WTC11 (cell line): ENCODE data around the gene IQCE. TPM values are rescaled to one million over a fixed set of nuclear protein-coding genes. Genes with fewer than 3 reads are reported as not detected.

Source experiments
- ATAC-seq: fragments of 200-7000 bp; cut with Tn5 transposase; 2 replicates; pipeline ENCODE4 v1.10.0; 2021; ENCODE audit warnings: mild to moderate bottlenecking, moderate library complexity
- CTCF ChIA-PET: fragments of 300-600 bp; sonication (Branson Sonifier 250); formaldehyde crosslinking; loops from one replicate; lab custom pipeline; 2021; ENCODE audit warnings: antibody characterized with exemption; lab: Charles Lee
- POLR2A ChIA-PET: fragments of 350-600 bp; sonication (Branson Sonifier 250); formaldehyde crosslinking; loops from one replicate; lab custom pipeline; 2021; ENCODE audit warnings: antibody characterized with exemption; lab: Charles Lee
- DNase-seq: peaks from one replicate; pipeline ENCODE4 v3.0.0; 2021; ENCODE audit warnings: low spot score
- H3K27ac Mint-ChIP-seq: 2 replicates; pipeline ENCODE4 v1.8.0; 2021; ENCODE audit warnings: mixed read lengths
- H3K27me3 Mint-ChIP-seq: 2 replicates; pipeline ENCODE4 v1.8.0; 2021; ENCODE audit warnings: low read depth, mild to moderate bottlenecking, moderate library complexity, mixed read lengths
- H3K36me3 Mint-ChIP-seq: 2 replicates; pipeline ENCODE4 v1.8.0; 2021; ENCODE audit warnings: mixed read lengths
- H3K4me1 Mint-ChIP-seq: 2 replicates; pipeline ENCODE4 v1.8.0; 2022; ENCODE audit warnings: mixed read lengths
- H3K4me3 Mint-ChIP-seq: 2 replicates; pipeline ENCODE4 v1.8.0; 2021; ENCODE audit warnings: mild to moderate bottlenecking, moderate library complexity, mixed read lengths
- H3K9me3 Mint-ChIP-seq: 2 replicates; pipeline ENCODE4 v1.8.0; 2021; ENCODE audit warnings: mixed read lengths
- ETV6 ChIP-seq: sonication (generic); formaldehyde crosslinking; IDR thresholded peaks from 2 replicates; pipeline ENCODE4 v1.8.1; 2022; ENCODE audit warnings: mild to moderate bottlenecking, missing genetic modification reagents
- KAT7 ChIP-seq: sonication (generic); formaldehyde crosslinking; IDR thresholded peaks from 2 replicates; pipeline ENCODE4 v1.8.1; 2023; ENCODE audit warnings: missing genetic modification reagents, mild to moderate bottlenecking, borderline replicate concordance
- MYBL2 ChIP-seq: sonication (generic); formaldehyde crosslinking; IDR thresholded peaks from 2 replicates; pipeline ENCODE4 v1.8.1; 2023; ENCODE audit warnings: mild to moderate bottlenecking, moderate library complexity, missing genetic modification reagents
- SP1 ChIP-seq: sonication (generic); formaldehyde crosslinking; conservative IDR thresholded peaks from 2 replicates; pipeline ENCODE4 v1.8.1; 2022; ENCODE audit warnings: missing genetic modification reagents
- ZNF219 ChIP-seq: sonication (generic); formaldehyde crosslinking; IDR thresholded peaks from 2 replicates; pipeline ENCODE4 v1.8.0; 2023; ENCODE audit warnings: missing genetic modification reagents, mild to moderate bottlenecking, borderline replicate concordance
- ZNF232 ChIP-seq: sonication (generic); formaldehyde crosslinking; IDR thresholded peaks from 2 replicates; pipeline ENCODE4 v1.8.0; 2022; ENCODE audit warnings: mild to moderate bottlenecking, missing genetic modification reagents
- ZNF671 ChIP-seq: fragments of 250-450 bp; sonication (Bioruptor Pico); IDR thresholded peaks from 2 replicates; pipeline ENCODE4 v1.8.0; 2021; ENCODE audit warnings: mild to moderate bottlenecking
- total RNA-seq: library from RNA; stranded (reverse); gene quantifications from 3 replicates; pipeline ENCODE4 v1.2.3, GENCODE V29; 2021
- TF ChIP-seq, protein P1 (sequence below): fragments of 250-450 bp; sonication (Bioruptor Pico); IDR thresholded peaks from 2 replicates; pipeline ENCODE4 v1.8.0; 2021; ENCODE audit warnings: mild to moderate bottlenecking
- TF ChIP-seq, protein P2 (sequence below): sonication (generic); formaldehyde crosslinking; conservative IDR thresholded peaks from 2 replicates; pipeline ENCODE4 v1.8.1; 2023; ENCODE audit warnings: mild to moderate bottlenecking, low read depth, missing genetic modification reagents, moderate library complexity
- TF ChIP-seq, protein P3 (sequence below): sonication (generic); formaldehyde crosslinking; IDR thresholded peaks from 2 replicates; pipeline ENCODE4 v1.8.1; 2023; ENCODE audit warnings: mild to moderate bottlenecking, moderate library complexity, missing genetic modification reagents
- TF ChIP-seq, protein P4 (sequence below): fragments of 250-450 bp; sonication (Bioruptor Pico); IDR thresholded peaks from 2 replicates; pipeline ENCODE4 v1.9.0; 2021; ENCODE audit warnings: mild to moderate bottlenecking
- TF ChIP-seq, protein P5 (sequence below): sonication (generic); formaldehyde crosslinking; IDR thresholded peaks from 2 replicates; pipeline ENCODE4 v1.8.0; 2023; ENCODE audit warnings: missing genetic modification reagents, mild to moderate bottlenecking, borderline replicate concordance
- TF ChIP-seq, protein P6 (sequence below): sonication (generic); formaldehyde crosslinking; IDR thresholded peaks from 2 replicates; pipeline ENCODE4 v1.8.1; 2023; ENCODE audit warnings: mild to moderate bottlenecking, missing genetic modification reagents, borderline replicate concordance

Gene IQCE
- total RNA-seq, 1 experiment from 2014 or later: 4.4 TPM

DNA sequence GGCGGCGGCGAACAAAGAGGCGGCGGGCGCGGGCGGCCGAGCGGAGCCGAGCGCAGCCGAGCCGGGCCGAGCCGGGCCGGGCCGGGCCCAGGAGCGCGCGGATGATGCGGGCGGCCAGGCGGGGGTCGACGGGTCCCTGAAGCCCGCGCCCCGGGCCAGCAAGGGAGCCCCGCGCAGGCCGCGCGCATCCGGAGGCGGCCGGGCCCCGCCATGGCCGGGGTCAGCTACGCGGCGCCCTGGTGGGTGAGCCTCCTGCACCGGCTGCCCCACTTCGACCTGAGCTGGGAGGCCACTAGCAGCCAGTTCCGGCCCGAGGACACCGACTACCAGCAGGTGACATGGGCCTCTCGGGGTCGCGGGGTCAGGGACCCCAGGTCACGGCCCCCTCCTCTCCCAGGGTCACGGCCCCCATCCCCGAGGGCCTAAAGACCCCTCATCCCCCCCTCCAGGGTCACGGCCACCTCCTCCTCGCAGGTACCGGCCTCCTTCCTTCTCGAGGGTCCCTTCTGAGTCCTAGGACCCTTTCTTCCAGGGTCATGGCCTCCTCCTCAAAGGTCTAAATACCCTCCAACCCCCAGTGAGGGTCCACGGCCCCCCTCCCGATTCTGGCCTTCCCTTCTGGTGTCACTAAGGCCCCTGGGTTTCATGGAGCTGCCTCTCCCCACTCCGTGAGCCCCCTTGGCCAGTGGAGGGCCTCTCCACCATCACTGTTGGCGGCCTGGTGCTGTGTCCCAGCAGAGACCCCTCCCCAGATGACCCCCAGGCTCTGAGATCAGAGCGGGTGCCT lies 73.4 kb downstream of the IQCE start, which contains the start of gene TTYH3:
Gene TTYH3 (plus strand): TSS at position 41 of the 787 bp plus-strand sequence. CDS start 170 bp downstream, at position 211.
- H3K4me3 Mint-ChIP-seq: peak within 1 kb of the TSS; percentile 86
- ATAC-seq: peak; percentile 37; the same call in 1 of the 2 replicates
- POLR2A ChIA-PET: interaction anchor here (1.1 to 2.9 kb wide), 6 partner anchors 10 to 25 kb away, joined by 3 to 16 read pairs (median 7); no protein-coding TSS in a partner anchor
- DNase-seq: no peak
- peak within 1 kb of the TSS; percentile 96 for H3K27ac Mint-ChIP-seq
- CTCF ChIA-PET: interaction anchor here (0.6 to 3.5 kb wide), 19 partner anchors 10 to 278 kb away, joined by 3 to 37 read pairs (median 5); partner anchors contain the start of genes BRAT1 and EIF3B
- H3K36me3 Mint-ChIP-seq: no peaks in the 10 kb centered on the region
- peaks cover 23% of the 10 kb centered on the region for H3K4me1 Mint-ChIP-seq
- H3K9me3 Mint-ChIP-seq: no peaks in the 10 kb centered on the region
- H3K27me3 Mint-ChIP-seq: peaks cover 2% of the 10 kb centered on the region; the same call in 1 of the 2 replicates
- TF ChIP-seq, protein P1, sequence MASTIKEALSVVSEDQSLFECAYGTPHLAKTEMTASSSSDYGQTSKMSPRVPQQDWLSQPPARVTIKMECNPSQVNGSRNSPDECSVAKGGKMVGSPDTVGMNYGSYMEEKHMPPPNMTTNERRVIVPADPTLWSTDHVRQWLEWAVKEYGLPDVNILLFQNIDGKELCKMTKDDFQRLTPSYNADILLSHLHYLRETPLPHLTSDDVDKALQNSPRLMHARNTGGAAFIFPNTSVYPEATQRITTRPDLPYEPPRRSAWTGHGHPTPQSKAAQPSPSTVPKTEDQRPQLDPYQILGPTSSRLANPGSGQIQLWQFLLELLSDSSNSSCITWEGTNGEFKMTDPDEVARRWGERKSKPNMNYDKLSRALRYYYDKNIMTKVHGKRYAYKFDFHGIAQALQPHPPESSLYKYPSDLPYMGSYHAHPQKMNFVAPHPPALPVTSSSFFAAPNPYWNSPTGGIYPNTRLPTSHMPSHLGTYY: no peak
- TF ChIP-seq, protein P2, sequence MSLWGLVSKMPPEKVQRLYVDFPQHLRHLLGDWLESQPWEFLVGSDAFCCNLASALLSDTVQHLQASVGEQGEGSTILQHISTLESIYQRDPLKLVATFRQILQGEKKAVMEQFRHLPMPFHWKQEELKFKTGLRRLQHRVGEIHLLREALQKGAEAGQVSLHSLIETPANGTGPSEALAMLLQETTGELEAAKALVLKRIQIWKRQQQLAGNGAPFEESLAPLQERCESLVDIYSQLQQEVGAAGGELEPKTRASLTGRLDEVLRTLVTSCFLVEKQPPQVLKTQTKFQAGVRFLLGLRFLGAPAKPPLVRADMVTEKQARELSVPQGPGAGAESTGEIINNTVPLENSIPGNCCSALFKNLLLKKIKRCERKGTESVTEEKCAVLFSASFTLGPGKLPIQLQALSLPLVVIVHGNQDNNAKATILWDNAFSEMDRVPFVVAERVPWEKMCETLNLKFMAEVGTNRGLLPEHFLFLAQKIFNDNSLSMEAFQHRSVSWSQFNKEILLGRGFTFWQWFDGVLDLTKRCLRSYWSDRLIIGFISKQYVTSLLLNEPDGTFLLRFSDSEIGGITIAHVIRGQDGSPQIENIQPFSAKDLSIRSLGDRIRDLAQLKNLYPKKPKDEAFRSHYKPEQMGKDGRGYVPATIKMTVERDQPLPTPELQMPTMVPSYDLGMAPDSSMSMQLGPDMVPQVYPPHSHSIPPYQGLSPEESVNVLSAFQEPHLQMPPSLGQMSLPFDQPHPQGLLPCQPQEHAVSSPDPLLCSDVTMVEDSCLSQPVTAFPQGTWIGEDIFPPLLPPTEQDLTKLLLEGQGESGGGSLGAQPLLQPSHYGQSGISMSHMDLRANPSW: no peak
- TF ChIP-seq, protein P3, sequence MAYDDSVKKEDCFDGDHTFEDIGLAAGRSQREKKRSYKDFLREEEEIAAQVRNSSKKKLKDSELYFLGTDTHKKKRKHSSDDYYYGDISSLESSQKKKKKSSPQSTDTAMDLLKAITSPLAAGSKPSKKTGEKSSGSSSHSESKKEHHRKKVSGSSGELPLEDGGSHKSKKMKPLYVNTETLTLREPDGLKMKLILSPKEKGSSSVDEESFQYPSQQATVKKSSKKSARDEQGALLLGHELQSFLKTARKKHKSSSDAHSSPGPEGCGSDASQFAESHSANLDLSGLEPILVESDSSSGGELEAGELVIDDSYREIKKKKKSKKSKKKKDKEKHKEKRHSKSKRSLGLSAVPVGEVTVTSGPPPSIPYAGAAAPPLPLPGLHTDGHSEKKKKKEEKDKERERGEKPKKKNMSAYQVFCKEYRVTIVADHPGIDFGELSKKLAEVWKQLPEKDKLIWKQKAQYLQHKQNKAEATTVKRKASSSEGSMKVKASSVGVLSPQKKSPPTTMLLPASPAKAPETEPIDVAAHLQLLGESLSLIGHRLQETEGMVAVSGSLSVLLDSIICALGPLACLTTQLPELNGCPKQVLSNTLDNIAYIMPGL (CRISPR knock-in tag): 0 out of 2 replicates have a peak, but pooled peaks have one; percentile 20
- TF ChIP-seq ZNF232 (CRISPR knock-in tag) (no peak), ZNF671 (CRISPR knock-in tag) (no peak), KAT7 (CRISPR knock-in tag) (no peak)

DNA sequence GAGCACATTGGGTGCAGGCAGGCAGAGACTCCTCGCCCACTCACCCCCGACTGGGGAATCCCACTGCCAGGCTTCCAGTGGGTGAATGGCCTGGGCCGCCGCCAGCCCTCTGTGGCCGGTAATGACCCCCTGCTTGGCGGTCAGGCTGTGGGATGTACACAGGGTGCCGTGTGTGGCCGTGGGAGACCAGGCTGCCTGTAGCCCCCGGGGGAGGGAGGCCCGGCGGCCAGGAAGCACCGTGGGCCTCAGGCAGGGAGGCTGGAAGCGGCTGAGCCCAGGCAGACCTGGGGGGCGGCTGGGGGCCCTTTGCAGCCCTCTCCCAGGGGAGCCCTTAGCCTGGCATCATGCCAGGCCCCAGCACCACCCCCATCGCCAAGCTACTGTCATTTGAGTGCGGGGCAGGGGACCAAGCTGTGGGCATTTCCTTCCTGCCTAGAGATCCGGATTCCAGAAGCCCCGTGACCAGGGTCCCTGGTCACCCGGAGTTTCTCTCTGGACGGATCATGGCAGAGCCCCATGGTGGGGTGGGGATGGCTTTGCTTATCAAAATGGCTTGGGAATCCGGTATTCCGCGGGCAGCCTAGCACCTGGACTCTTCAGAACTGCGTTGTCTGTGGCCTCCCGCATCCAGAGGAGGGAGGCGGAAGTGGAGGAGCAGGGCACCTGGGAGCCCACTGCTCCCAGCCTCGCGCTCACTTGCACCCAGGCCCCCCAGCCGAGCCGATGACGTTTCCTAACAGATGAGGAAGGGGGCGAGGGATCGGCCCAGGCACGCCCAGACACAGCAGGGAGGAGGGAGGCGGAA lies 74.2 kb downstream of the IQCE start:
- Mint-ChIP-seq H3K36me3 (no peaks in the 10 kb centered on the region), H3K4me3 (peak overlapping the region; percentile 86), H3K27me3 (peaks cover 2% of the 10 kb centered on the region; the same call in 1 of the 2 replicates), H3K4me1 (peaks cover 23% of the 10 kb centered on the region), H3K9me3 (no peaks in the 10 kb centered on the region), H3K27ac (peak overlapping the region; percentile 76)
- ChIA-PET CTCF (interaction anchor here (0.6 to 3.1 kb wide), 6 partner anchors 18 to 38 kb away, joined by 3 to 20 read pairs (median 4); no protein-coding TSS in a partner anchor), POLR2A (interaction anchor here (0.8 to 2.9 kb wide), 3 partner anchors 9 to 19 kb away, joined by 5 to 16 read pairs (median 6); no protein-coding TSS in a partner anchor)
- ATAC-seq (no peak), DNase-seq (no peak)
- TF ChIP-seq, protein P4, sequence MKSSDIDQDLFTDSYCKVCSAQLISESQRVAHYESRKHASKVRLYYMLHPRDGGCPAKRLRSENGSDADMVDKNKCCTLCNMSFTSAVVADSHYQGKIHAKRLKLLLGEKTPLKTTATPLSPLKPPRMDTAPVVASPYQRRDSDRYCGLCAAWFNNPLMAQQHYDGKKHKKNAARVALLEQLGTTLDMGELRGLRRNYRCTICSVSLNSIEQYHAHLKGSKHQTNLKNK (CRISPR knock-in tag): no peak
- TF ChIP-seq, protein P5, sequence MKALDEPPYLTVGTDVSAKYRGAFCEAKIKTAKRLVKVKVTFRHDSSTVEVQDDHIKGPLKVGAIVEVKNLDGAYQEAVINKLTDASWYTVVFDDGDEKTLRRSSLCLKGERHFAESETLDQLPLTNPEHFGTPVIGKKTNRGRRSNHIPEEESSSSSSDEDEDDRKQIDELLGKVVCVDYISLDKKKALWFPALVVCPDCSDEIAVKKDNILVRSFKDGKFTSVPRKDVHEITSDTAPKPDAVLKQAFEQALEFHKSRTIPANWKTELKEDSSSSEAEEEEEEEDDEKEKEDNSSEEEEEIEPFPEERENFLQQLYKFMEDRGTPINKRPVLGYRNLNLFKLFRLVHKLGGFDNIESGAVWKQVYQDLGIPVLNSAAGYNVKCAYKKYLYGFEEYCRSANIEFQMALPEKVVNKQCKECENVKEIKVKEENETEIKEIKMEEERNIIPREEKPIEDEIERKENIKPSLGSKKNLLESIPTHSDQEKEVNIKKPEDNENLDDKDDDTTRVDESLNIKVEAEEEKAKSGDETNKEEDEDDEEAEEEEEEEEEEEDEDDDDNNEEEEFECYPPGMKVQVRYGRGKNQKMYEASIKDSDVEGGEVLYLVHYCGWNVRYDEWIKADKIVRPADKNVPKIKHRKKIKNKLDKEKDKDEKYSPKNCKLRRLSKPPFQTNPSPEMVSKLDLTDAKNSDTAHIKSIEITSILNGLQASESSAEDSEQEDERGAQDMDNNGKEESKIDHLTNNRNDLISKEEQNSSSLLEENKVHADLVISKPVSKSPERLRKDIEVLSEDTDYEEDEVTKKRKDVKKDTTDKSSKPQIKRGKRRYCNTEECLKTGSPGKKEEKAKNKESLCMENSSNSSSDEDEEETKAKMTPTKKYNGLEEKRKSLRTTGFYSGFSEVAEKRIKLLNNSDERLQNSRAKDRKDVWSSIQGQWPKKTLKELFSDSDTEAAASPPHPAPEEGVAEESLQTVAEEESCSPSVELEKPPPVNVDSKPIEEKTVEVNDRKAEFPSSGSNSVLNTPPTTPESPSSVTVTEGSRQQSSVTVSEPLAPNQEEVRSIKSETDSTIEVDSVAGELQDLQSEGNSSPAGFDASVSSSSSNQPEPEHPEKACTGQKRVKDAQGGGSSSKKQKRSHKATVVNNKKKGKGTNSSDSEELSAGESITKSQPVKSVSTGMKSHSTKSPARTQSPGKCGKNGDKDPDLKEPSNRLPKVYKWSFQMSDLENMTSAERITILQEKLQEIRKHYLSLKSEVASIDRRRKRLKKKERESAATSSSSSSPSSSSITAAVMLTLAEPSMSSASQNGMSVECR: 0 out of 2 replicates have a peak, but pooled peaks have one; percentile 29
- TF ChIP-seq, protein P6, sequence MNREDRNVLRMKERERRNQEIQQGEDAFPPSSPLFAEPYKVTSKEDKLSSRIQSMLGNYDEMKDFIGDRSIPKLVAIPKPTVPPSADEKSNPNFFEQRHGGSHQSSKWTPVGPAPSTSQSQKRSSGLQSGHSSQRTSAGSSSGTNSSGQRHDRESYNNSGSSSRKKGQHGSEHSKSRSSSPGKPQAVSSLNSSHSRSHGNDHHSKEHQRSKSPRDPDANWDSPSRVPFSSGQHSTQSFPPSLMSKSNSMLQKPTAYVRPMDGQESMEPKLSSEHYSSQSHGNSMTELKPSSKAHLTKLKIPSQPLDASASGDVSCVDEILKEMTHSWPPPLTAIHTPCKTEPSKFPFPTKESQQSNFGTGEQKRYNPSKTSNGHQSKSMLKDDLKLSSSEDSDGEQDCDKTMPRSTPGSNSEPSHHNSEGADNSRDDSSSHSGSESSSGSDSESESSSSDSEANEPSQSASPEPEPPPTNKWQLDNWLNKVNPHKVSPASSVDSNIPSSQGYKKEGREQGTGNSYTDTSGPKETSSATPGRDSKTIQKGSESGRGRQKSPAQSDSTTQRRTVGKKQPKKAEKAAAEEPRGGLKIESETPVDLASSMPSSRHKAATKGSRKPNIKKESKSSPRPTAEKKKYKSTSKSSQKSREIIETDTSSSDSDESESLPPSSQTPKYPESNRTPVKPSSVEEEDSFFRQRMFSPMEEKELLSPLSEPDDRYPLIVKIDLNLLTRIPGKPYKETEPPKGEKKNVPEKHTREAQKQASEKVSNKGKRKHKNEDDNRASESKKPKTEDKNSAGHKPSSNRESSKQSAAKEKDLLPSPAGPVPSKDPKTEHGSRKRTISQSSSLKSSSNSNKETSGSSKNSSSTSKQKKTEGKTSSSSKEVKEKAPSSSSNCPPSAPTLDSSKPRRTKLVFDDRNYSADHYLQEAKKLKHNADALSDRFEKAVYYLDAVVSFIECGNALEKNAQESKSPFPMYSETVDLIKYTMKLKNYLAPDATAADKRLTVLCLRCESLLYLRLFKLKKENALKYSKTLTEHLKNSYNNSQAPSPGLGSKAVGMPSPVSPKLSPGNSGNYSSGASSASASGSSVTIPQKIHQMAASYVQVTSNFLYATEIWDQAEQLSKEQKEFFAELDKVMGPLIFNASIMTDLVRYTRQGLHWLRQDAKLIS (CRISPR knock-in tag): no peak
- TF ChIP-seq ZNF219 (CRISPR knock-in tag) (0 out of 2 replicates have a peak, but pooled peaks have one; percentile 34), MYBL2 (CRISPR knock-in tag) (no peak), SP1 (CRISPR knock-in tag) (0 out of 2 replicates have a peak, but pooled peaks have one; percentile 6), ETV6 (CRISPR knock-in tag) (no peak; the same call in 1 of the 2 replicates), KAT7 (CRISPR knock-in tag) (no peak)
